Right cardiac atrium (tissue), 5 donors: ENCODE results near the gene SAFB. TPM values are rescaled to one million over a fixed set of nuclear protein-coding genes. Genes with fewer than 3 reads are reported as not detected.
"Not testable (repeated sequence)": the region's sequence is repeated elsewhere in the genome, so short reads cannot be mapped to it uniquely, and the experiment has no call there.

ENCODE experiments used
- ATAC-seq, 2 donors: fragments of 200-7000 bp; cut with Tn5 transposase; one replicate each; pipeline versions ENCODE4 v1.8.0 to v1.9.1; 2020; ENCODE audit warnings: moderate library complexity in 2 of 2, mild to moderate bottlenecking in 1 of 2
- DNase-seq, 3 donors: peaks; one replicate each; pipeline ENCODE4 v3.0.0-alpha.2; 2020
- H3K27ac ChIP-seq: one replicate; pipeline ENCODE4 v1.5.1; 2013; ENCODE audit warnings: mild to moderate bottlenecking, low read length, control low read depth, moderate library complexity
- H3K27me3 ChIP-seq: one replicate; pipeline ENCODE4 v1.6.1; 2013; ENCODE audit not compliant: control insufficient read depth, insufficient read depth
- H3K4me1 ChIP-seq: one replicate; pipeline ENCODE4 v1.6.1; 2013; ENCODE audit warnings: low read length; ENCODE audit not compliant: control insufficient read depth, insufficient read depth
- H3K4me3 ChIP-seq: one replicate; pipeline ENCODE4 v1.5.1; 2013; ENCODE audit warnings: low read length, control low read depth
- H3K9me3 ChIP-seq: one replicate; pipeline ENCODE4 v1.6.1; 2013; ENCODE audit warnings: low read length; ENCODE audit not compliant: control insufficient read depth
- WGBS: extraction: QIAGEN DNeasy Blood & Tissue Kit; methylation state at CpG from one replicate; pipeline ENCODE4 v1.1.7; 2013; 5-methylcytosine and 5-hydroxymethylcytosine counted together
- intact Hi-C, 4 donors: fragments of 100-400 bp; cut with DNase I; formaldehyde crosslinking; loops; one replicate each; pipeline versions ENCODE4 v1.11.0 to v1.14.0; 2022 to 2023
- polyA plus RNA-seq: library from polyadenylated mRNA; stranded (reverse); fragments of 200-250 nt; gene quantifications from one replicate; pipeline ENCODE4 v1.2.3, GENCODE V29; 2013
- total RNA-seq, 4 donors: library from RNA; stranded (reverse); fragmentation: NEBNext Ultra II Directional; extraction: Animal tissue kit (Norgen Biotek cat#: 25700); gene quantifications; one replicate each; pipeline ENCODE4 v1.2.1, GENCODE V29; 2021
- donor health status: healthy with polysubstance abuse.
- donor health status: DM: no; HTN: yes; CAD: no.
- donor health status: DM: no; HTN: no; CAD: no.
- donor health status: DM: no; HTN: yes; CAD: no; lungs with severe emphysema.
- donor health status: DM: yes; HTN: yes; CAD: no.

SAFB gene
- total and polyA plus RNA-seq, 5 donors = 48.4 to 65.0 (median 61.7) TPM

GRCh38 chr19:5595129-5595528, 27.8 kb upstream of the SAFB start:
- WGBS = 94% methylated on average over 18 of the region's 18 CpGs
- intact Hi-C loops = no loop called here
- Histone ChIP-seq H3K9me3 (no peaks in the 10 kb centered on the region), H3K4me1 (no peaks in the 10 kb centered on the region), H3K27ac (no peak overlapping the region), H3K4me3 (no peak overlapping the region), H3K27me3 (no peaks in the 10 kb centered on the region)
- DNase-seq (no peak), ATAC-seq (no peak)

GRCh38 chr19:5595745-5596144, 27.1 kb upstream of the SAFB start:
- WGBS = 94% methylated on average over 9 of the region's 9 CpGs
- H3K27ac ChIP-seq = no peak overlapping the region
- no peaks in the 10 kb centered on the region for H3K9me3 ChIP-seq
- no peaks in the 10 kb centered on the region for H3K27me3 ChIP-seq
- intact Hi-C loops = no loop called here
- DNase-seq (no peak), ATAC-seq (no peak)
- H3K4me3 ChIP-seq = no peak overlapping the region
- no peaks in the 10 kb centered on the region for H3K4me1 ChIP-seq

DNA sequence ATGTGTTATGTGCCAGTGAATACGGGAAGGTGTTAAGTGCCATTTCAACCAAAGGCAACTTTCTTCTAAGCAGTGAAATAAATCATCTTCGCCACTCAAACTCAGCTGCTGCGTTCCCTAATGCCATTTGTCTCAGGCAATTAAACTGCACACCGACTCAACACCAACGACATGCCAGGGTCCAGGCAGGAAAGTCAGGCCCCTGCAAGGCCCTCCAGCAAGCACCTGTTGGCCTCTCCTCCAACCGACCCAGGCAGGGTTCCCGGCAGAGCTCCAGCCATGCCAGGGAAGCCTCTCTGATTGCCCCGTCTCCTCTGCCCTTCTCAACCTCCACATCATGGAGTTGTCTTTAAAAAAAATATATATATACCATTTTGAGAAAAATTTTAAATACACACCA, 22.1 kb upstream of the SAFB start:
- Histone ChIP-seq H3K4me1 (no peaks in the 10 kb centered on the region), H3K27ac (no peak overlapping the region), H3K4me3 (no peak overlapping the region), H3K27me3 (no peaks in the 10 kb centered on the region), H3K9me3 (no peaks in the 10 kb centered on the region)
- DNase-seq = no peak
- 86% methylated on average over 8 of the region's 8 CpGs for WGBS
- intact Hi-C loops = no loop called here
- no peak for ATAC-seq

DNA sequence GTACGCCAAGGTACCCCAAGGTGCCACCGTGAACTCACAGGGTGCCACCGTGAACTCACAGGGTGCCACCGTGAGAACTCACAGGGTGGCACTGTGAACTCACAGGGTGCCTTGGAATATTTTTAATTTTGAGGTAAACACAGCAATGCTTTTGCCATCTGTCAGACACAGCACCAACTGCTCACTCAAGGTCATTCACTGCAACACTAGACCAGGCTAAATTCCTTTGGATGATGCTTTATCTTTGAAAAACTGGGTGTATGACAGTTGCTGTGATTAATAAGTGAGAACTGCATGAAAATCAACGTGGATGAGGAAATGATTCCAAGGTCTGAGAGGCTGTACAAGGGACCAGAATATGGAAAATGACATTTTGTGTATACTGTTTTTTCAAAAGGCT, 19.3 kb upstream of the SAFB start:
- Histone ChIP-seq H3K4me3 (no peak overlapping the region), H3K27ac (no peak overlapping the region), H3K27me3 (no peaks in the 10 kb centered on the region), H3K4me1 (no peaks in the 10 kb centered on the region), H3K9me3 (no peaks in the 10 kb centered on the region)
- no peak for ATAC-seq
- DNase-seq = no peak
- intact Hi-C loops = no loop called here
- 84% methylated on average over 5 of the region's 5 CpGs for WGBS

GRCh38 chr19:5605362-5605761, 17.5 kb upstream of the SAFB start:
- no peaks in the 10 kb centered on the region for H3K4me1 ChIP-seq
- no peak for ATAC-seq
- WGBS = 77% methylated on average over 3 of the region's 3 CpGs

GRCh38 chr19:5607318-5608275, 15.3 kb upstream of the SAFB start:
- no peak overlapping the region for H3K4me3 ChIP-seq
- DNase-seq = no peak
- intact Hi-C loops = no loop called here
- H3K9me3 ChIP-seq = no peaks in the 10 kb centered on the region
- no peak overlapping the region for H3K27ac ChIP-seq
- no peaks in the 10 kb centered on the region for H3K27me3 ChIP-seq
- 84% methylated on average over 16 of the region's 16 CpGs for WGBS
- no peaks in the 10 kb centered on the region for H3K4me1 ChIP-seq
- ATAC-seq = peak; percentile 31 to 68

More at GRCh38 chr19:5605362-5605761, 17.5 kb upstream of the SAFB start:
- Histone ChIP-seq H3K27me3 (no peaks in the 10 kb centered on the region), H3K4me3 (no peak overlapping the region), H3K27ac (no peak overlapping the region), H3K9me3 (no peaks in the 10 kb centered on the region)
- intact Hi-C loops = no loop called here
- DNase-seq = no peak

DNA sequence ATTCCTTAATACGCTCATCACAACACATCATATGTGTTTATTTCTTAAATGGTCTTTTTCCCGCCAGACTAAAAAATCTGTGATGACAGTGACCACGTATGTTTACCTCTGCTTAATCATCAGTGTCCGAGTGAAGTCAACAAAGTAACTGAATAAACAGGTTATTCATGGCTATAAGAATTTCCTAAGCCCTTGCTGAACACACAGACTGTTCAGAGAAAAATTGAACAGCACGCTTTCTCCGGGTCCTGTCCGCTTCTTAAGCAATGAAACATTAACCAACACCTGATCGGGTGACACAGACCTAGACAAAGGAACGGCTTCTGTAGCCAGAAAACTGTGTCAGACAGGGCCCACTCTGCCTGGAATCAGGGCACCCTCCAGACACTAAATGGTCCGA, 14.6 kb upstream of the SAFB start:
- no peak for ATAC-seq
- no peak overlapping the region for H3K4me3 ChIP-seq
- DNase-seq = no peak
- H3K27me3 ChIP-seq = no peaks in the 10 kb centered on the region
- 90% methylated on average over 10 of the region's 10 CpGs for WGBS
- H3K4me1 ChIP-seq = no peaks in the 10 kb centered on the region
- no peaks in the 10 kb centered on the region for H3K9me3 ChIP-seq
- intact Hi-C loops = no loop called here
- no peak overlapping the region for H3K27ac ChIP-seq

DNA sequence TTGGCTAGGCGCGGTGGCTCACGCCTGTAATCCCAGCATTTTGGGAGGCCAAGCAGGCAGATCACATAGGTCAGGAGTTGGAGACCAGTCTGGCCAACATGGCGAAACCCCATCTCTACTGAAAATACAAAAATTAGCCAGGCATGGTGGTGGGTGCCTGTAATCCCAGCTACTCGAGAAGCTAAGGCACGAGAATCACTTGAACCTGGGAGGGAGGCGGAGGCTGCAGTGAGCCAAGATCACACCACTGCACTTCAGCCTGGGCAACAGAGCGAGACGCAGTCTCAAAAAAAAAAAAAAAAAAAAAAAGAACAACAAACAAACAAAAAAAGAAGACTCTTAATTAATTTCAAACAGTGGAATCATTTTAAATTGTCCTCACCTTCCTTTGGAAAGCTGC, 14.1 kb upstream of the SAFB start:
- H3K9me3 ChIP-seq, H3K4me3 ChIP-seq, H3K27me3 ChIP-seq, ATAC-seq, DNase-seq, H3K27ac ChIP-seq, H3K4me1 ChIP-seq, intact Hi-C loops: not testable (repeated sequence)
- WGBS = 91% methylated on average over 9 of the region's 9 CpGs

DNA sequence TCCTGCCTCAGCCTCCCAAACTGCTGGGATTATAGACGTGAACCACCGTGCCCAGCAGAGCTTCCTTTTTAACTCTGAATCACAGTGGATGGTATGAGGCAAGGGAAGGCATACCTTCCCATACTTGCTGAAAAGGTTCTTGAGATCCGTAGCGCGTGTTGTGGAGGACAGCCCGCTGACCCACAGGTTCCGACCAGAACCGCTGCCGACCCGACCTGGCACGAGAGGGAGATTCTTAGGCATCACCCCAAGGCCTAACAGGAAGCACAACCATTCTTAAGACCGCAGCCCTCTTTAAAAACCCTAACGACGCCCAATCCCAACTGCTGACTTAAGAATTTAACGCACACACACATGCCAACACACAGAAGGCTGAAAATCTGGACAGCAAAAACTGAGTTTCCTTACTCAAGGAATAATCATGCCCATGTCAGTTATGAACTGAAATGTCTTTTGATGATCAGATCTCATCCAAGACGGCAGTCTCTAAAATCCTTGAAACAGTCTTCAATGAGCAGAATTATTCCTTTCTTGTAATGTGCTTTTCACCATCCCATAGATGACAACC, 12.9 kb upstream of the SAFB start:
- intact Hi-C loops = no loop called here
- 94% methylated on average over 16 of the region's 16 CpGs for WGBS
- Histone ChIP-seq H3K4me3 (no peak overlapping the region), H3K4me1 (peaks cover 2% of the 10 kb centered on the region), H3K9me3 (no peaks in the 10 kb centered on the region), H3K27me3 (no peaks in the 10 kb centered on the region), H3K27ac (no peak overlapping the region)
- no peak for DNase-seq
- ATAC-seq = no peak

DNA sequence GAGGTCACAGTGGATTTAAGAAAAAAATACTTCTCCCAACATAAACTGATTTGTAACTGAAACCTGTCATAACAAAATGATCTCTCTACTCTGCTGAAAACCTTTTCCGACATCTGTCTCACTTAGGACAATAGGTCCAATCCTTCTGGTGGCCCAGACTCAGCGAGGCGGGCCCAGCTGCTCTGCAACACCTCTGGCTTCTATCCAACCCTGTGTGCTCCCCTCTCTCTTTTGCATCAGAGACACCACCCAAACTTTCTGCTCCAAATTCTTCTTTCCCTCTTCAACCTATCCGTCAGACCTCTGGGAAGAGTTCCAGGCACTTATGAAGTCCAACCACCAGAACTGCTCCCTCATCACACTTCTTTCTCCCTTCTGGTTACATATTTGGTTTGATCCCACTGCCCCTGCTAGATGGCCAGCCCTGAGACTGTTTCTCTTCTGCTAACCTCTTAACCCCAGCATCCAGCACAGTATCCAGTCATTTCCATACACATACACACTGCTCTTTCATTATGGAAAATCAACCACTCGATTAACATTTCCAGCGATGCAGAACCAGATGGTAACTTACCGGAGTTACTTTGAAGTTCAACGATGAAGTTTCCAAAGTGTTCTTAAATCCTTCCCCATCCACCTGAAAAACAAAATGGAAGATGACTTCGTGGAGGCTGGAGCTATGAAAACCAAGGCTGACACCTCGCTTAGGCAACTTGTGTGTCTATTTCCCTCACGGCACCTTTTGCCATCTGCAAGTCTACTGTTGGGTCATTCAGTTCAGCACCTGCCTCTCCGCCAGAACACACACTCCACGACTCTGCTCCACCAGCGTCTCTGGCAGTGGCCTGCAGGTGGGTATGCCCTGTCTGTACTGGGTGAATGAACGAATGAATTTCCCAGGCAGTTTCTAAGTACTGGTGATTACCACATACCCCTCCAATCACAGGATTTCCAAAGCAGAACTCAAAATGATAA, 9.7 kb upstream of the SAFB start:
- Histone ChIP-seq H3K4me1 (peaks cover 2% of the 10 kb centered on the region), H3K4me3 (no peak overlapping the region), H3K27me3 (no peaks in the 10 kb centered on the region), H3K9me3 (no peaks in the 10 kb centered on the region), H3K27ac (no peak overlapping the region)
- WGBS = 84% methylated on average over 15 of the region's 15 CpGs
- ATAC-seq (peak in 1 of 2 donors; percentile 36), DNase-seq (no peak)
- intact Hi-C loops = no loop called here
